ENCODE data around the gene ZNF439. TPM values are rescaled to one million over a fixed set of nuclear protein-coding genes. Genes with fewer than 3 reads are reported as not detected.

The ZNF439 gene
- polyA plus RNA-seq, 1 donor (not counting 4 experiments of a cell fraction or from before 2014, with no cell fraction given), result 0.71 TPM

DNA sequence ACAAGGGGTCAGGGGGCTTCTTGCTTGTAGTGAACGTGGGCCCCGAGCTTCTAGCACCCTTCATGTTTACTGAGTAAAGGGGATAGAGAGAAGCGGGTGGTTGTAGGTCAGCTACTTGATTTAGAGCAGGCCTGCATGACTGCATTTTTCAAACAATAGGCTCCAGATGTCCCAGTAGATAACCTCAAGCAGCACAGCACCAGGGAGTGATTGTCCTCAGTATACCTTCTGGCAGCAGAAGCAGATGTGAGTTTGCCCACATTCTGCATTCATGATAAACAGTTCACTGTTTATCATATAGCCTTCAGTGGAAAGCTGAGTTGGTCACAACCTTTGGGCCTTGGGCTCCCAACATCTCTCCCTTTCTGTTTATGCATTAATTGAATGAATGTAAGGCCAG, 4.8 kb downstream of the ZNF439 start:
- H3K9ac ChIP-seq (ENCODE audit: control insufficient read depth, extremely low read depth, insufficient read depth, low read length), result no peak overlapping the region
- TF ChIP-seq, protein P1, sequence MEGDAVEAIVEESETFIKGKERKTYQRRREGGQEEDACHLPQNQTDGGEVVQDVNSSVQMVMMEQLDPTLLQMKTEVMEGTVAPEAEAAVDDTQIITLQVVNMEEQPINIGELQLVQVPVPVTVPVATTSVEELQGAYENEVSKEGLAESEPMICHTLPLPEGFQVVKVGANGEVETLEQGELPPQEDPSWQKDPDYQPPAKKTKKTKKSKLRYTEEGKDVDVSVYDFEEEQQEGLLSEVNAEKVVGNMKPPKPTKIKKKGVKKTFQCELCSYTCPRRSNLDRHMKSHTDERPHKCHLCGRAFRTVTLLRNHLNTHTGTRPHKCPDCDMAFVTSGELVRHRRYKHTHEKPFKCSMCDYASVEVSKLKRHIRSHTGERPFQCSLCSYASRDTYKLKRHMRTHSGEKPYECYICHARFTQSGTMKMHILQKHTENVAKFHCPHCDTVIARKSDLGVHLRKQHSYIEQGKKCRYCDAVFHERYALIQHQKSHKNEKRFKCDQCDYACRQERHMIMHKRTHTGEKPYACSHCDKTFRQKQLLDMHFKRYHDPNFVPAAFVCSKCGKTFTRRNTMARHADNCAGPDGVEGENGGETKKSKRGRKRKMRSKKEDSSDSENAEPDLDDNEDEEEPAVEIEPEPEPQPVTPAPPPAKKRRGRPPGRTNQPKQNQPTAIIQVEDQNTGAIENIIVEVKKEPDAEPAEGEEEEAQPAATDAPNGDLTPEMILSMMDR (optimal IDR thresholded peaks at IDR 0.05 in 1 of 3, IDR thresholded peaks at IDR 0.05 in 1 of 3, conservative IDR thresholded peaks at IDR 0.05 in 1 of 3; ENCODE audit: extremely low read depth in 1 of 3, insufficient read depth in 2 of 3, low read length in 3 of 3), result no peak
- TF ChIP-seq EZH2 (IDR thresholded peaks at IDR 0.05; ENCODE audit: low read length), result no peak
- H3K79me2 ChIP-seq (ENCODE audit: control insufficient read depth, insufficient read depth, low read length), result no peaks in the 10 kb centered on the region
- H3K4me2 ChIP-seq (ENCODE audit: control insufficient read depth, extremely low read depth, insufficient read depth, low read depth, low read length), result no peak overlapping the region
- no peak overlapping the region for H3K4me3 ChIP-seq (ENCODE audit: control insufficient read depth in 2 of 3, extremely low read depth in 1 of 3, insufficient read depth in 2 of 3, low read depth in 1 of 3, low read length in 3 of 3)
- H3K9me3 ChIP-seq (ENCODE audit: control insufficient read depth, low read depth, low read length), result no peaks in the 10 kb centered on the region
- H3K9me1 ChIP-seq (ENCODE audit: control insufficient read depth, extremely low read depth, insufficient read depth, low read length), result no peaks in the 10 kb centered on the region
- H3K27ac ChIP-seq (ENCODE audit: control insufficient read depth, insufficient read depth, low read length), result no peak overlapping the region
- no peak overlapping the region for H2AFZ ChIP-seq (ENCODE audit: control insufficient read depth, low read length)
- no peaks in the 10 kb centered on the region for H4K20me1 ChIP-seq (ENCODE audit: control insufficient read depth, extremely low read depth, insufficient read depth, low read length)
- FAIRE-seq (no peak), DNase-seq (ENCODE audit: low read depth, low spot score) (no peak)
- no peaks in the 10 kb centered on the region for H3K36me3 ChIP-seq (ENCODE audit: control insufficient read depth in 2 of 2, extremely low read depth in 1 of 2, insufficient read depth in 2 of 2, low read length in 2 of 2)
- dilution Hi-C loops (cut with MboI; ENCODE audit: extremely low pct_ligation_motif_present, low sequenced_read_pairs), result no loop called here
- H3K4me1 ChIP-seq (ENCODE audit: control insufficient read depth, extremely low read depth, insufficient read depth, low read length), result no peaks in the 10 kb centered on the region
- H3K27me3 ChIP-seq (ENCODE audit: control insufficient read depth, extremely low read depth, insufficient read depth, low read length), result peaks cover 10% of the 10 kb centered on the region

DNA sequence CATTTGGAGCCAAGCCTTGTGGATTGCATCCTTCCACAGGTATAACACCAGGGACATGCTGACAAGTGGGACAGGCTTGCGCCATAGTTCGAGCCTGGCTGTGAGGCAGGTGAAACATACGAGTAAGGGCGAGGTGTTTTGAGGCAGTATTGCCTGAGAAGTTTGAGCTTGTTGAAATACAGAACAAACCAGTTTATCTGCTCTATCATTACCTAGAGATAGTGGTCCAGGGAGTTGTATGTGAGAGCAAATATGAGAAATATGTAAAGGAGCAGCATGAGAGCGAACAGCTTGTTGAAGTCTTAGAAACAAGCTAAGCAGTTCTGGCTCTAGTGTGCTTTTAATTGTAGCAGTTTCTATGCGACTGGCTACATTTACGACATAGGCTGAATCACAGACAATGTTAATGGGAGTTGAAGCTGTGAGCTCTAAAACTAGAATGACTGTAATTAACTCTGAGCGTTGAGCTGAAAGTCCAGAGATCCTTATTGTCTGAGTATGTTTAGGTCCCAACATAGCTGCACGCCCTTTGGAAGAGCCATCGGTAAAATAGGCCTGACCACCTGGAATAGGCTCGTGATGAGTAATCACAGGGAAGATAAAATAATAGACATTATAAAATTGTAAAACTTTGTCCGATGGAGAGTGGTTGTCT, 8.2 kb downstream of the ZNF439 start:
- dilution Hi-C loops (cut with MboI; ENCODE audit: extremely low pct_ligation_motif_present, low sequenced_read_pairs), result no loop called here
- H3K9me1 ChIP-seq (ENCODE audit: control insufficient read depth, extremely low read depth, insufficient read depth, low read length), result no peaks in the 10 kb centered on the region
- no peak overlapping the region for H3K4me2 ChIP-seq (ENCODE audit: control insufficient read depth, extremely low read depth, insufficient read depth, low read depth, low read length)
- no peaks in the 10 kb centered on the region for H4K20me1 ChIP-seq (ENCODE audit: control insufficient read depth, extremely low read depth, insufficient read depth, low read length)
- DNase-seq (ENCODE audit: low read depth, low spot score) (no peak), FAIRE-seq (no peak)
- no peaks in the 10 kb centered on the region for H3K36me3 ChIP-seq (ENCODE audit: control insufficient read depth in 2 of 2, extremely low read depth in 1 of 2, insufficient read depth in 2 of 2, low read length in 2 of 2)
- no peaks in the 10 kb centered on the region for H3K9me3 ChIP-seq (ENCODE audit: control insufficient read depth, low read depth, low read length)
- H2AFZ ChIP-seq (ENCODE audit: control insufficient read depth, low read length), result no peak overlapping the region
- H3K4me1 ChIP-seq (ENCODE audit: control insufficient read depth, extremely low read depth, insufficient read depth, low read length), result no peaks in the 10 kb centered on the region
- H3K79me2 ChIP-seq (ENCODE audit: control insufficient read depth, insufficient read depth, low read length), result no peaks in the 10 kb centered on the region
- TF ChIP-seq EZH2 (IDR thresholded peaks at IDR 0.05; ENCODE audit: low read length), result no peak
- TF ChIP-seq, protein P1 (optimal IDR thresholded peaks at IDR 0.05 in 1 of 3, IDR thresholded peaks at IDR 0.05 in 1 of 3, conservative IDR thresholded peaks at IDR 0.05 in 1 of 3; ENCODE audit: extremely low read depth in 1 of 3, insufficient read depth in 2 of 3, low read length in 3 of 3), result no peak
- no peaks in the 10 kb centered on the region for H3K27me3 ChIP-seq (ENCODE audit: control insufficient read depth, extremely low read depth, insufficient read depth, low read length)
- no peak overlapping the region for H3K27ac ChIP-seq (ENCODE audit: control insufficient read depth, insufficient read depth, low read length)
- no peak overlapping the region for H3K9ac ChIP-seq (ENCODE audit: control insufficient read depth, extremely low read depth, insufficient read depth, low read length)
- no peak overlapping the region for H3K4me3 ChIP-seq (ENCODE audit: control insufficient read depth in 2 of 3, extremely low read depth in 1 of 3, insufficient read depth in 2 of 3, low read depth in 1 of 3, low read length in 3 of 3)

All from keratinocyte (primary cell).